ENCODE data around the gene TMSB15A.
"Not testable (repeated sequence)": the region's sequence is repeated elsewhere in the genome, so short reads cannot be mapped to it uniquely, and the experiment has no call there.

- TF ChIP-seq POLR2A (IDR thresholded peaks at IDR 0.05; ENCODE audit: low read length); GATA1 (IDR thresholded peaks at IDR 0.05; ENCODE audit: low read depth, low read length): not testable (repeated sequence)
Observed at GRCh38 chrX:102471762-102472220, 44.7 kb downstream of the TMSB15A start, which contains the start of gene TCP11X2.
